NCI-H2227 treated with DMSO at 0.1 percent for 48 hours (cell line): ENCODE measurements around the gene ZC3H18.

ENCODE experiments used
- DNase-seq: peaks from one replicate; lab custom pipeline; 2025; lab: John Stamatoyannopoulos, UW

ZC3H18 gene

DNA sequence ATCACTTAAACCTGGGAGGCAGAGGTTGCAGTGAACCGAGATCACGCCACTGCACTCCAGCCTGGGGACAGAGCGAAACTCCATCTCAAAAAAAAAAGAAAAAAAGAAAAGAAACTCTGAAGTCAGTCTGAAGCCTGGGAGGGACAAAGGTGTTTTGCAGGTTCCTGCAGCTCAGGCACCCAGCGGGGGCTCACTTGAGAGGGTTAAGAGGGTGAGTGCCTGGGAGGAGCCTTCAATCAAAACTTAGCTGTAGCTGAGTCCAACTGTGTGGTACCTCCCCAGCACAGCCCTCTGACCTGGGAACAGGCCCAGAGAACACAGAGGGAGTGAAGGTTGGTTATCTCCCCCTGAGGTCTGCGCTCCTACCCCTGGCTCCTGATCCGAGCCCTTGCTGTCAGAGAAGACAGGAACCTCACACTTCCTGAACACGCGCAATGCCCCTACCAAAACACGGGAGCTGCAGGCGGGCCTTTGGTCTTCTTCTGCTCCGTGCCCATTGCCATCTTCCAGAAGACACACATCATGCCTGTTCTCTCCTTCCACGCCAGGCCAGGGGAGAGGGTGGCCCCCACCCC is 20.4 kb upstream of the ZC3H18 start:
- no peak for DNase-seq

DNA sequence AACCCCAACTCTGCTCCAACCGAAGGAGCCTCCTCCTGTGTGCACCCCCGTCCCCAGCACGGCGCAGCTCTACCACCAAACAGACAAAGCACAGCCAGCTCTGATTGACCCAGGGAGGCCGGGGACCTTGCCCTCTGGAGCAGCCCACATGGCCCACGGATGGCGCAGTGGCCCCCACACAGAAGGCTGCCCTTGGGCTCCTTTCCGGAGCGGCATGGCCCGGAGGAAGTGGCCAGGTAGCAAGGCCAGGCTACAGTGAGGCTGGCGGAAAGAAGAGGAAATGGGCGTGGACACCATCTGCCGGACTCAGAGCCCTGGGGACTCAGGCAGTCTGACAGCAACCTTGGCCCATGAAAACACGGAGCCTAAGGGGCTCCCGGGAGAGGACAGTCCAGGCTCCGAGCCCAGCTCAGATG is 19.9 kb upstream of the ZC3H18 start:
- DNase-seq: no peak

DNA sequence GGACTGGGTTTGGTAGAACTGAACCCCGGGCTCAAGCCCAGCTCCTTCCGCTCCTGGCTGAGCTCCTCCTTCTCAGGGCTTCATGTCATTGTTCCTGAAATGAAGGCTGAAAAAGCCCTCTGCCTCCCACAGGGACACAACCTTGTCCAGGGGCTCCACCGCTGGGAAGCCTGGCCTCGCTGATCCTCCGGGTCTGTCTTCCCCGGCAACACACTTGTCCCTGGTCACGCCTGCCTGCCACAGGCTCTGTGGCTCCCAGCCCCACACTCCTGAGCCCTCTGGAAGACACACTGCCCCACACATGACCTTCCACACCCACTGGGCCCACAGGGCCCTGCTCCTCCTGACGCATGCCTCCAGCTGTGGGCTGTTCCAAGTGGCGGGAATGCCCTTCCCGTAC is 18.0 kb upstream of the ZC3H18 start:
- DNase-seq: no peak

DNA sequence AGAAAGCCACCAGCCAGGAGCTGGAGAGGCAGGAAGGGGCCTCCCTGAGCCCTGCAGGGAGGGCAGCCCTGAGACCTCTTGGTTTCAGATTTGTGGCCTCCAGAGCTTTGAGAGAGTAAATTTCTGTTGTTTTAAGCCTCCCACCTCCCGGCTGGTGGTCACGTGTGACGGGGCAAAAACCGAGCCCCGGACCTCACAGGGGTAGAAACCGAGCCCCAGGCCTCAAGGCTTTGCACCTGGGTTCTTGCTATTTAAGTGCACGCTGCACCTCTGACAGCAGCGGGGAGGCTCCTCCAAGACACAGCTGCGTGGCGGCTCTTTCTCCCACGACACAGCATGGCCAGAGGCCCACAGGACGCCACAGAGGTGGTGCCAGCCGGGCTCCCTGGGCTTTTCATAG is 17.4 kb upstream of the ZC3H18 start:
- no peak for DNase-seq

- no peak for DNase-seq
These were observed 16.5 kb upstream of the ZC3H18 start for GRCh38 chr16:88553739-88554138.

DNA sequence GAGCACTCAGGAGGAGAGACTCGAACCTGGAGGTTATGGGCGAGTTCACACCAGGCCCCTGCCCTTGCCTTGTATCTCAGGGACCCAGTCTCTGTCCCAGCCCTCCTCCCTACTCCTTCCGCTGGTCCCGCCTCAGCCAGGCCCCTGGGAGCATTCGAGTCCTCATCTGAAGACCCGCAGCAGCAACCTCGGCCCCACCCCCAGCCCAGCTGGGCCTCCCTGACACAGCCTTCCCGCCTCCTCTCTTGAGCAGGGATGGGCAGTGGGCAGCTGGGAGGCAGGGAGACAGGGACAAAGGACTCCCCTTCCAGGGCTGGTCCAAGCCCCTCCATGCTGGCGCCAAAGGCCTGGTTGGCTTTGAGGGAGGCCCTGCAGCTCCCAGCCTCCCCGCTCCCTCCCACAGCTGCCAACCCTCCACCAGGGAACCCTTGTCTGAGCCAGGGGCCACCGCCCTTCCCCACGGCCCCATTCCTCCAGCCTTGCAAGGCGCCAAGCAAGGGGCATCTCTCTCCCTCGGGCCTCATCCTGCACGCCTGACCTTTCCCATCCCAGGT is 15.4 kb upstream of the ZC3H18 start:
- DNase-seq: no peak

DNA sequence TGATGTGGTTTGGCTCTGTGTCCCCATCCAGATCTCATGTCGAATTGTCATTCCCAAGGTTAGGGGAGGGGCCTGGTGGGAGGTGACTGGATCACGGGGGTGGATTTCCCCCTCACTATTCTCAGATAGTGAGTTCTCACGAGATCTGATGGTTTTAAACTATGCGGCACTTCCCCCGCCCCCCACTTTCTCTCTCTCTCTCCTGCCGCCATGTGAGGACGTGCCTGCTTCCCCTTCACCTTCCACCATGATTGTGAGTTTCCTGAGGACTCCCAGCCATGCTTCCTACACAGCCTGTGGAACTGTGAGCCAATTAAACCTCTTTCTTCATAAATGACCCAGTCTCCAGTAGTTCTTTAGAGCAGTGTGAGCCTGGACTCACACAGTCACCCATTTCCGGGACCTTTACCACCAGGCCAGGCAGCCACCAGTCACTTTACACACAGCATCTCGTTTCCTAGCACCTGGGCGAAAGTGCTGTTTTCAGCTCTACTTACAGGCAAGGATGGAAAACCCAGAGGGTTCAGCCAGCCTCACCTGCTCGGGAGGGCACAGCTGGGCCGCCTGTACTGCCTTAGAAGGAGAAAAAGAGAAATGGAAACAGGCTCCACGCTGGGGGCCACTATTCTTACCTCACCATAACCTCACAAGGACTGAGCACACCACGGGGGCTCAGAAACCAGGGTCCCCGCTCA is 13.8 kb upstream of the ZC3H18 start:
- DNase-seq: no peak

- peak; percentile 39 for DNase-seq
These were observed 11.5 kb upstream of the ZC3H18 start for GRCh38 chr16:88558457-88559442.

- DNase-seq: no peak
These were observed 9.3 kb upstream of the ZC3H18 start for GRCh38 chr16:88560714-88561484.

DNA sequence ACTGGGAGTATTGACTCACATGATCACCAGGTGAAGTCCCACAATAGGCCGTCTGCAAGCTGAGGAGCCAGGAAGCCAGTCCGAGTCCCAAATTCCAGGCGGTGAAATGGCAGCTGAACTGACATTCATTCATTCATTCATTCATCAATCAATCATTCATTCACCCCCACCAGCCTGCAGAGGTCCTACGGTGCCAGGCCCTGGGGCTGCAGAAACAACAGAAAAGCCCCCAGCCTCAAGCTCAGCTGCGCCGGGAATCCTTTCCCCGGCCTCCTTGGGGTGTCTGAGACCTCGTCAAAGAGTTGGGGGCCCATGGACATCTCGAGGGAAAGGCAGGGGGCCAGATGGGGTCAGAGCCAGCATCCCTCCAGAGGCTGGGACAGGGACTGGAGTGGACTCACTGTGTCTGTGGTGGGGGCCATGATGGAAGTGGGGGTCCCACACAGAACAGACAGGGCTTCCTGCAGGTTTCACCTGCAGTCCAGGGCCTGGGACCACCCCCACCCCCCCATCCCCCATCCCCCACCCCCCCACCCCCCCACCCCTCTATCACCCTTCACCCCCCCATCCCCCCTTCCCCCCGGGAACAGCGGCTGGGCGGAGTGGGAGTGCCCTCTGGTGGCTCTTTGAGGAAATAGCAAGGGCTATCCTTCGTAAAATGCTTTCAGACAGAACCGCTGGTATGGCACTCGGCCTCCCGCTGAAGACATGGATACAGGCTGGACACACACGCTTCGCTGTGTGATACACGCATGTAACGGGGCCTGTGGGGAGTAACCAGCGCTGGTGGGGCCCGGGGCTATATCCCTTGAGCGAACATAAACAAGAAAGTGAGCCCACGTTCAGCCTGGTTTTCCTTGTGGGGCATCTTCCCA is 8.5 kb upstream of the ZC3H18 start:
- peak; percentile 21 for DNase-seq

GRCh38 chr16:88566158-88566557 is 4.0 kb upstream of the ZC3H18 start:
- DNase-seq: no peak

DNA sequence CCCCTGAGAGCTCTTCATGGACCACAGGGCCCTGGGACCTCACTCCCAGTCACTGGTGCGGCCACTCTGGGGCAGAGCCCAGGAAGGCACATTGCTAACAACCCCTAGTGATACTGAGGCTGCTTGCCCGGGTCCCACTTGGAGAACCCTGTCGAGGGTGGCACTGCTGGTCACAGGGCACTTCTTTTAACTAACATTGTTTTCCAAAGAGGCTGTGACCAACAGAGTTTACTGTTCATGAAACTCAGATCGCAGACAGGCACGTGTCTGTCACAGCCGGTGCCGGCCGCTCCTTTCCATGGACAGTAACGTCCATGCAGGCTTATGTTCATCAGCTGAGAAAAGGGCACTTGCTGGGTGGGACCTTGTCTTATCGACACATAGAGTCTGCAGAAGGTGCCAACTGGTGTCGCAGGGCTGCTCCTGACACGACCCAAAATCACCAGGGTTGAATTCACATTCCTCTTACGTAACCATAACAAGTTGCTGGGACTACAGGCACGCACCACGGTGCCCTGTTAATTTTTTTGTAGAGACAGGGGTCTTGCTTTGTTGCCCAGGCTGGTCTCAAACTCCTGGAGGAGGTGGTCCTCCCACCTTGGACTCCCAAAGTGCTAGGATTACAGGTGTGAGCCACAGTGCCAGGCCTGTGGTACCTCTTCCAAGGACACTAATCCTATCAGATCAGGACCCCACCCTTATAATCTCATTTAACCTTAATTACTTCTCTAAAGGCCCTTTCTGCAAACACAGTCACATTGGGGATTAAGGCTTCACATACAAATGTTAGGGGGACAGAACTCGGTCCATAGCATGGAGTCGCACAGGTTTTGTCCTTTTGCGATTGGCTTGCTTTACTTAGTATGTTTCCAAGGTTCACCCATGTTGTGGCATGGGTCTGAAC is 1.2 kb upstream of the ZC3H18 start:
- no peak for DNase-seq

GRCh38 chr16:88569614-88569984 is 604 bp upstream of the ZC3H18 start:
- DNase-seq: no peak

GRCh38 chr16:88570691-88571092 is 489 bp downstream of the ZC3H18 start:
- DNase-seq: no peak

DNA sequence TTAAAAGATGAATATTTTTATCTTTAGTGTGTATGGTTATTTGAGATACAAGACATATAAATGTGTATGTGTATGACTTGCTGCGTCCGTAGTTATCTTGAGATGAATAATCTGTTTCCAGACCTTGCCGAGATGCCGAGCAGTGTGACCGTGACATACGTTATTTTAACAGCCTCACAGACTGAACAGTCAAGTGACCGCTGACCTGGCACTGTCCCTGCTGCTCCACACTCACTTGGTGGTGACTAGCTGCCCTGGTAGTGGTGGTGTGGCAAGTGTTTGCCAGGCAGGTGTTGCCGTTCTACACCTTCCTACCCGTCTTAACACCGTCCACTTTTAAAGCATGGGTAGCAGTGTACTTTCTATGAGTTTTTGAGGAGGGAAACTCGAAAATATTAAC is 5.0 kb downstream of the ZC3H18 start:
- DNase-seq: no peak

DNA sequence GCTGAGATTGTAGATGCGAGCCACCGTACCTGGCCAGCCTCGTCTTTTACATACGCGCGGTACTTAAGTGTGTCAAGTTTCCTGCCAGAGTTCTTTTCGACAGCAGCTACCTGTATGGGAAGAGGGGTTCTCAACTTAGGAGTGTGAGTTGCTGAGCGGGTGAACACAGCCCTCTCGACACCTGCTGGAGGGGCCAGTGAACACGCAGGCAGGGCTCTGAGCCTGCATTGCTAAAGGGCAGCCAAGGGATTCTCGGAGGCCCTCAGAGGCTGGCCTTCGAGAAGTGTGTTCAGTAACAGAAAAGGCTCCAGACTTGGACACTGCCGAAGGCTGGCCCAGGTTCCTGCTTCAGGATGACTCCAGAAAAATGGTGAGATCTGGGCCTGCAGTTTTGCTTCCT is 6.1 kb downstream of the ZC3H18 start:
- DNase-seq: no peak

- DNase-seq: no peak
These were observed 7.0 kb downstream of the ZC3H18 start for GRCh38 chr16:88577166-88577565.

GRCh38 chr16:88578446-88579313 is 8.5 kb downstream of the ZC3H18 start:
- DNase-seq: no peak

GRCh38 chr16:88580371-88580770 is 10.2 kb downstream of the ZC3H18 start:
- DNase-seq: no peak
